HG03196 (cell line): ENCODE results near the gene SEC11A.
"Not testable (repeated sequence)": the region's sequence is repeated elsewhere in the genome, so short reads cannot be mapped to it uniquely, and the experiment has no call there.

Source experiments
- ATAC-seq: cut with Tn5 transposase; IDR thresholded peaks from one replicate; pipeline ENCODE4 v1.9.1; 2021; ENCODE audit not compliant: unreplicated experiment

The SEC11A gene

DNA sequence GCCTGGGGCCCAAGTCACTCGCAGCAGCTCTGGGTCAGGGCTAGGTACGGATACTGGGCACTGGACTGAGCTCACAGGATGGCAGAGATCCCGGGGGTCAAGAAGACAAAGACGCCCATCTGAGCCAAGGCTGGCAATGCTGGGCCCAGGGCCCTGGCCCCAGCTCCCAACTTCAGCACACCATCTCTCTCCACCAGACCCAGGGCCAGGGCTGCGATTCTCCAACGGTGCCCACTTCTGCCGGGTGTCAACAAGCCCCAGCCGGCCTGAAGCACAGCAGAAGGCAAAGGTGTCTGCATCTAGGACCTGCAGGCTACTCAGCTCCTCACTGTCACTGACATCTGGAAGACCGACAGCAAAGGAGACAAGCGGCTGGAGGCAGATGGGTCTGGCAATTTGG, 70.4 kb downstream of the SEC11A start:
- no peak for ATAC-seq

DNA sequence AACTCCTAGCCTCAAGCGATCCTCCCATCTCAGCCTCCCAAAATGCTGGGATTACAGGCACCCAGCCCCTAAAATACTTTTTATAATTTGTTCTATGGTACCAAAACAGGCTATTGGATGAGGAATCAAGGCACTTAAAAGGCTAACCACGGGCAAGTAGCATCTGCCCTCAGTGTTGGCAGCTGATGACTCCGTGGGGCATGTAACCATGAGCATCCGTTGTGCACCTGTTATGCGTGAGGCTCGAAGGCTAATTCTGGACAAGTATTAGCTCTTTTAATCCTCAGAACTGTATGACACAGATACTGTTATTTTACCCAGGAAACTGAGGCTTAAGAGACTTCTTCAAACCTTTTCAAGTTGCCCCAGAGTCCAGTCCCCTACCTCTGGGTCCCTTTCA, 72.1 kb downstream of the SEC11A start:
- ATAC-seq: no peak

DNA sequence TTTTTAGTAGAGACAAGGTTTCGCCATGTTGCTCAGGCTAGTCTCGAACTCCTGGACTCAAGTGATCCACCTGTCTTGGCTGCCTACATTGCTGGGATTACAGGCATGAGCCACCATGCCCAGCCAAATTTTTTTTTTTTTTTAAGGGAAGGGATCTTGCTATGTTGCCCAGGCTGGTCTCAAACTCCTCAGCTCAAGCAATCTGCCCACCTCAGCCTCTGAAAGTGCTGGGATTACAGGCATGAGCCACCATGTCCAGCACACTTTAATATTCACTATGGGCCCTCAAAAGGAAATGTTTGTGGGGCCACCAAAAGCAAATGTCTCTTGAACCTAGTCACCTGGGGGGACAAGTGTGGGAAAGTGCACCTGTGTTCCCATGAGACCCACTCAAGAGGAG, 73.3 kb downstream of the SEC11A start:
- ATAC-seq: not testable (repeated sequence)

DNA sequence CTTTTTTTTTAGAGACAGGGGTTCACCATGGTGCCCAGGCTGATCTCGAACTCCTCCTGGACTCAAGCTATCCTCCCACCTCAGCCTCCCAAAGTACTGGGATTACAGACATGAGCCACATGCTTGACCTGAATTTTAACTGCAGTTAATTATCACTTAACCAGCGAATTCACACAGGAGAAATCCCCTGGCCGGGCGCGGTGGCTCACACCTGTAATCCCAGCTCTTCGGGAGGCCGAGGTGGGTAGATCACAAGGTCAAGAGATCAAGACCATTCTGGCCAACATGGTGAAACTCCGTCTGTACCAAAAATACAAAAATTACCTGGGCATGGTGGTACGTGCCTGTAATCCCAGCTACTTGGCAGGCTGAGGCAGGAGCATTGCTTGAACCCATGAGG, 74.1 kb downstream of the SEC11A start:
- not testable (repeated sequence) for ATAC-seq

- ATAC-seq: no peak
Observed at GRCh38 chr15:84638103-84638502, 77.8 kb downstream of the SEC11A start.

- ATAC-seq: no peak
Observed at GRCh38 chr15:84634228-84634837, 81.6 kb downstream of the SEC11A start.

GRCh38 chr15:84633311-84634227, 82.4 kb downstream of the SEC11A start:
- peak; percentile 38 for ATAC-seq

DNA sequence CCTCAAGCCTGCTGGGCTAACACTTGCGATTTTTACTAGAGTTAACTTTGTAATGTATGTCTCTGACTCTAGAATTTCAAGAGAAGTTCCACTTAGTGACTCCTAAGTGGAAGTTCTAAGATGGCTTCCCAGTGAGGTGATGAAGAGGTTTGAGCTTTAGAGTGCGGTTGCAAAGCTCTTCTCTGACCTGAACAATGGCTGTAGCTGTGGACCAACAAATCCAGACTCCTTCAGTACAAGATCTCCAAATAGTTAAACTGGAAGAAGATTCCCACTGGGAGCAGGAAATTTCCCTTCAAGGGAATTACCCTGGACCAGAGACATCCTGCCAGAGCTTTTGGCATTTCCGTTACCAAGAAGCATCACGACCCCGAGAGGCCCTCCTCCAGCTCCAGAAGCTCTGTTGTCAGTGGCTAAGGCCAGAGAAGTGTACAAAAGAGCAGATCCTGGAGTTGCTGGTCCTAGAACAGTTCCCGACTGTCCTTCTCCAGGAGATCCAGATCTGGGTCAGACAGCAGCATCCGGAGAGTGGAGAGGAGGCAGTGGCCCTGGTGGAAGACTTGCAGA, 84.2 kb downstream of the SEC11A start:
- no peak for ATAC-seq

DNA sequence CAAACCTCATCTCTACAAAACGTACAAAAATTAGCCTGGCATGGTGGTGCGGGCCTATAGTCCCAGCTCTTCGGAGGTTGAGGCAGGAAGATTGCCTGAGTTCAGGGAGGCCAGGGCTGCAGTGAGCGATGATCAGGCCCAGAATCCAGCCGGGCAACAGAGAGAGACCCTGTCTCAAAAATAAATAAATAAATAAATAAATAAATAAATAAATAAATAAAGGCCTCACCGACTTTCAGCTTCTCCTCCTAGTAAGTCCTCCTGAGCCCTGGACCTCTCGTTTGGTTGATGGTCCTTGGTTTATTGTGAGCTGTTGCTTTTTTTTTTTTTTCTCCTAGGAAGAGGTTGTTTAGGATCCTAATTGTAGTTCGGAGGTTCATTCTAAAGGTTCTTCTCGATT, 86.9 kb downstream of the SEC11A start:
- no peak for ATAC-seq

DNA sequence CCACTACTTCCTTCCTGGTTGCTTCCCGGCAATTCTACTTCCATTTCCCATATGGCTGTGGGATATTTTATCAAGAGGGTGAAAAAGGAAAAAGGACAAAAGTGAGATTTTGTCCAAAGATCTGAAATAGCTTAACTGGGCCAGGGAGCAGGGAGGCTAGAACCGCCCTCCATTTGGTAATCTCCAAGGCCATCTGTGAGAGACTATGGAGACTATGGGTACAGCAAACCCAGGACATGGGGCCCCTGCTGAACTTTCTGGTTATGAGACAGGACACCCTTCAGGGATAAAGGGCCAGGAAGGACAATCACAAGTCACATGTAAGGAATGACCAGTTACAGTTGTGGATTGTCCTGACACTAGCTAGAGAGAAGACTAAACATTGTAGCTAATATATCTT, 90.8 kb downstream of the SEC11A start:
- ATAC-seq: no peak

- no peak for ATAC-seq
Observed at GRCh38 chr15:84624359-84624758, 91.6 kb downstream of the SEC11A start.

GRCh38 chr15:84621358-84621979, 94.5 kb downstream of the SEC11A start:
- no peak for ATAC-seq

DNA sequence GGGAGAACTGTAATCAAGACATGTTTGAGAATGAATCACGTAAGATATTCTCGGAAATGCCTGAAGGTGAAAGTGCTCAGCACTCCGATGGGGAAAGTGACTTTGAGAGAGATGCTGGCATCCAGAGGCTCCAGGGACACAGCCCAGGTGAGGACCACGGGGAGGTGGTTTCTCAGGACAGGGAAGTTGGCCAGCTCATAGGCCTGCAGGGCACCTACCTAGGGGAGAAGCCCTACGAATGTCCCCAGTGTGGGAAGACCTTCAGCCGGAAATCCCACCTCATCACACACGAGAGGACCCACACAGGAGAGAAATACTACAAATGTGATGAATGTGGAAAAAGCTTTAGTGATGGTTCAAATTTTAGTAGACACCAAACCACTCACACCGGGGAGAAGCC, 95.3 kb downstream of the SEC11A start:
- ATAC-seq: no peak
